ENCODE data around the gene EXD3. TPM values are rescaled to one million over a fixed set of nuclear protein-coding genes. Genes with fewer than 3 reads are reported as not detected.

EXD3 gene
- polyA plus RNA-seq, 1 of the 3 experiments (the other 2 are of a cell fraction) = 11.5 TPM

DNA sequence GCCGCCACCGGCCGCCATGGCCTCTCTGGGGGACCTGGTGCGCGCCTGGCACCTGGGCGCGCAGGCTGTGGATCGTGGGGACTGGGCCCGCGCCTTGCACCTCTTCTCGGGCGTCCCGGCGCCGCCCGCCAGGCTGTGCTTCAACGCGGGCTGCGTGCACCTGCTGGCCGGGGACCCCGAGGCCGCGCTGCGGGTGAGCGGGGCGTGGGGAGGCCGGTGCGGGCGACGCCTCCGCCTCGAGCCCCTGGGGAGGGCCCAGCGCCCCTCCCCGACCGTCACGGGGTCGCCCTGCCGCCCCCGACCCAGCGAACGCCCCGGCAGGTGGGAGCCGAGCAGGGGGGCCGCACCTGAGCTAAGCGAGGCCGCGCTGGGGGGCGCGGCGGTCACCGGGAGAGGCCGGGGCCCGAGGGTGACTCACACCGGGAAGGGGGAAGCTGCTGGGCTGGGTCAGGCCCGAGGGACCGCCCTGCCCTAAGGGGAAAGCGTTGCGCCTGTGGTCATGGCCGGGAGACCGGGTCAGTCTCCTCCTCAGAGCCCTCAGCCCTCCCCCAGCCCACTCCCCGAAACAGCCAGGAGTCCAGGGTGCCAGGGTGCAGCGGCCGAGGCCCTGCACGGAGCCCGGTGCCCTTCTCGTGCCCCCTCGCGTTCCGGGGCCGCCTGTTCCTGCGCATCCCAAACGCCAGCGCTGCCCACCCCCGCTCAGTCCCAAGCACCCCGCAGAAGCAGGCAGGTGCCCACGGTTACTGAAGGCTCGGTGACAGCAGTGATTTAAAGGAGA is 741 bp upstream of the EXD3 start:
- ChIA-PET CTCF (interaction anchor here (0.7 to 4.4 kb wide), 28 partner anchors 9 to 661 kb away, joined by 3 to 27 read pairs (median 5); partner anchors contain the start of genes ENTPD8, MRPL41, NRARP and NSMF), POLR2A (interaction anchor here (0.6 to 1.0 kb wide), 9 partner anchors 22 to 187 kb away, joined by 3 to 5 read pairs (median 3); partner anchors contain the start of gene NRARP)
- no peaks in the 10 kb centered on the region for H3K9me2 ChIP-seq
- H3K27me3 ChIP-seq (ENCODE audit: insufficient read depth) = no peaks in the 10 kb centered on the region
- H3K9me3 ChIP-seq = no peaks in the 10 kb centered on the region
- H3K4me3 ChIP-seq (ENCODE audit: low read depth in 2 of 2, low read length in 1 of 2) = peak overlapping the region; percentile 81 to 86
- peaks cover 28% of the 10 kb centered on the region for H3K79me2 ChIP-seq (ENCODE audit: insufficient read depth)
- H3K36me3 ChIP-seq (replicated peaks in 1 of 2; ENCODE audit: control insufficient read depth in 1 of 2, insufficient read depth in 2 of 2, low read length in 1 of 2) = no peaks in the 10 kb centered on the region
- H3K4me1 ChIP-seq (ENCODE audit: control insufficient read depth in 1 of 2, insufficient read depth in 2 of 2, low read depth in 1 of 2, low read length in 1 of 2) = peaks cover 0 to 21% of the 10 kb centered on the region in 2 experiments; a peak in 2 of 4 replicates
- H3F3A ChIP-seq (replicated peaks; ENCODE audit: insufficient read depth) = peaks cover 13% of the 10 kb centered on the region
- TF ChIP-seq MEF2A (IDR thresholded peaks at IDR 0.05; ENCODE audit: borderline replicate concordance, low read depth) = no peak
- TF ChIP-seq, protein P1, sequence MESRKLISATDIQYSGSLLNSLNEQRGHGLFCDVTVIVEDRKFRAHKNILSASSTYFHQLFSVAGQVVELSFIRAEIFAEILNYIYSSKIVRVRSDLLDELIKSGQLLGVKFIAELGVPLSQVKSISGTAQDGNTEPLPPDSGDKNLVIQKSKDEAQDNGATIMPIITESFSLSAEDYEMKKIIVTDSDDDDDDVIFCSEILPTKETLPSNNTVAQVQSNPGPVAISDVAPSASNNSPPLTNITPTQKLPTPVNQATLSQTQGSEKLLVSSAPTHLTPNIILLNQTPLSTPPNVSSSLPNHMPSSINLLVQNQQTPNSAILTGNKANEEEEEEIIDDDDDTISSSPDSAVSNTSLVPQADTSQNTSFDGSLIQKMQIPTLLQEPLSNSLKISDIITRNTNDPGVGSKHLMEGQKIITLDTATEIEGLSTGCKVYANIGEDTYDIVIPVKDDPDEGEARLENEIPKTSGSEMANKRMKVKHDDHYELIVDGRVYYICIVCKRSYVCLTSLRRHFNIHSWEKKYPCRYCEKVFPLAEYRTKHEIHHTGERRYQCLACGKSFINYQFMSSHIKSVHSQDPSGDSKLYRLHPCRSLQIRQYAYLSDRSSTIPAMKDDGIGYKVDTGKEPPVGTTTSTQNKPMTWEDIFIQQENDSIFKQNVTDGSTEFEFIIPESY (IDR thresholded peaks at IDR 0.05; ENCODE audit: borderline replicate concordance, low read depth) = no peak
- TF ChIP-seq, protein P2, sequence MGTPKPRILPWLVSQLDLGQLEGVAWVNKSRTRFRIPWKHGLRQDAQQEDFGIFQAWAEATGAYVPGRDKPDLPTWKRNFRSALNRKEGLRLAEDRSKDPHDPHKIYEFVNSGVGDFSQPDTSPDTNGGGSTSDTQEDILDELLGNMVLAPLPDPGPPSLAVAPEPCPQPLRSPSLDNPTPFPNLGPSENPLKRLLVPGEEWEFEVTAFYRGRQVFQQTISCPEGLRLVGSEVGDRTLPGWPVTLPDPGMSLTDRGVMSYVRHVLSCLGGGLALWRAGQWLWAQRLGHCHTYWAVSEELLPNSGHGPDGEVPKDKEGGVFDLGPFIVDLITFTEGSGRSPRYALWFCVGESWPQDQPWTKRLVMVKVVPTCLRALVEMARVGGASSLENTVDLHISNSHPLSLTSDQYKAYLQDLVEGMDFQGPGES (IDR thresholded peaks at IDR 0.05; ENCODE audit: low read depth, low read length) = no peak
- TF ChIP-seq TAF1 (IDR thresholded peaks at IDR 0.05; ENCODE audit: borderline replicate concordance, low read depth, low read length) = no peak
- TF ChIP-seq, protein P3, sequence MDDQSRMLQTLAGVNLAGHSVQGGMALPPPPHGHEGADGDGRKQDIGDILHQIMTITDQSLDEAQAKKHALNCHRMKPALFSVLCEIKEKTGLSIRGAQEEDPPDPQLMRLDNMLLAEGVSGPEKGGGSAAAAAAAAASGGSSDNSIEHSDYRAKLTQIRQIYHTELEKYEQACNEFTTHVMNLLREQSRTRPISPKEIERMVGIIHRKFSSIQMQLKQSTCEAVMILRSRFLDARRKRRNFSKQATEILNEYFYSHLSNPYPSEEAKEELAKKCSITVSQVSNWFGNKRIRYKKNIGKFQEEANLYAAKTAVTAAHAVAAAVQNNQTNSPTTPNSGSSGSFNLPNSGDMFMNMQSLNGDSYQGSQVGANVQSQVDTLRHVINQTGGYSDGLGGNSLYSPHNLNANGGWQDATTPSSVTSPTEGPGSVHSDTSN (IDR thresholded peaks at IDR 0.05) = no peak
- no peak for TF ChIP-seq RXRA (IDR thresholded peaks at IDR 0.05; ENCODE audit: borderline replicate concordance, low read depth)
- no peak for TF ChIP-seq TCF12 (IDR thresholded peaks at IDR 0.05)
- no peak for TF ChIP-seq NFIC (IDR thresholded peaks at IDR 0.05; ENCODE audit: borderline replicate concordance)
- TF ChIP-seq TEAD4 (IDR thresholded peaks at IDR 0.05; ENCODE audit: borderline replicate concordance, insufficient read depth) = no peak
- TF ChIP-seq NRF1 (IDR thresholded peaks at IDR 0.05; ENCODE audit: low read depth, low read length) = no peak
- no peak for TF ChIP-seq CHD2 (IDR thresholded peaks at IDR 0.05; ENCODE audit: low read length, partially characterized antibody)
- no peak for TF ChIP-seq GATA2 (CRISPR knock-in tag; IDR thresholded peaks at IDR 0.05)
- H3K4me2 ChIP-seq = peak overlapping the region; percentile 59
- no peak for DNase-seq
- no peaks in the 10 kb centered on the region for H4K20me1 ChIP-seq (ENCODE audit: insufficient read depth)
- H3K9ac ChIP-seq = no peak overlapping the region
- H3K27ac ChIP-seq (ENCODE audit: low read depth in 2 of 2, low read length in 1 of 2) = no peak overlapping the region
- 100% methylated on average over 2 of the region's 77 CpGs for WGBS (ENCODE audit: low lambda C conversion rate)
- H2AFZ ChIP-seq (ENCODE audit: low read depth) = peak overlapping the region; percentile 88; the same call in 1 of the 2 replicates

All from SK-N-SH (cell line).